OCI-LY3 (cell line): ENCODE data around the gene GRB14.
"Not testable (repeated sequence)": the region's sequence is repeated elsewhere in the genome, so short reads cannot be mapped to it uniquely, and the experiment has no call there.

Source experiments
- EZH2phosphoT487 ChIP-seq: fragments of 200-600 bp; shearing (Covaris generic); IDR thresholded peaks from 2 replicates; pipeline ENCODE4 v1.6.1; 2018; ENCODE audit warnings: antibody characterized with exemption, mixed run types, low read depth
- TF ChIP-seq, protein P1 (sequence below): fragments of 200-600, 300-600 bp; sonication (generic); IDR thresholded peaks from 2 replicates; pipeline ENCODE4 v1.5.1; 2014; ENCODE audit warnings: antibody characterized with exemption, low read length, low read depth

DNA sequence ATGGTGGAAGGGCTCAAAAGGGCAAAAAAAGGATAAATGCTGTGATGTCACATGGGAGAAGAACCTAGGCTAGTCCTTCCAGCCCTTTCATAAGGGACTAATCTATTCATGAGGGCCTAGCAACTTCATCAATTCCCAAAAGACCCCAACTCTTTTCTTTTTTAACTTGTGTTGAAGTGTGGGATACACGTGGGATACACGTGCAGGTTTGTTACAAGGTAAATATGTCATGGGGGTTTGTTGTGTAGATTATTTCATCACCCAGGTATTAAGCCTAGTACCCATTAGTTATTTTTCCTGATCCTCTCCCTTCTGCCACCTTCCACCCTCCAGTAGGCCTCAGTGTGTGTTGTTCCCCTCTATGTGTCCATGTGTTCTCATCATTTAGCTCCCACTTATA is 156.2 kb downstream of the GRB14 start:
- TF ChIP-seq, protein P1, sequence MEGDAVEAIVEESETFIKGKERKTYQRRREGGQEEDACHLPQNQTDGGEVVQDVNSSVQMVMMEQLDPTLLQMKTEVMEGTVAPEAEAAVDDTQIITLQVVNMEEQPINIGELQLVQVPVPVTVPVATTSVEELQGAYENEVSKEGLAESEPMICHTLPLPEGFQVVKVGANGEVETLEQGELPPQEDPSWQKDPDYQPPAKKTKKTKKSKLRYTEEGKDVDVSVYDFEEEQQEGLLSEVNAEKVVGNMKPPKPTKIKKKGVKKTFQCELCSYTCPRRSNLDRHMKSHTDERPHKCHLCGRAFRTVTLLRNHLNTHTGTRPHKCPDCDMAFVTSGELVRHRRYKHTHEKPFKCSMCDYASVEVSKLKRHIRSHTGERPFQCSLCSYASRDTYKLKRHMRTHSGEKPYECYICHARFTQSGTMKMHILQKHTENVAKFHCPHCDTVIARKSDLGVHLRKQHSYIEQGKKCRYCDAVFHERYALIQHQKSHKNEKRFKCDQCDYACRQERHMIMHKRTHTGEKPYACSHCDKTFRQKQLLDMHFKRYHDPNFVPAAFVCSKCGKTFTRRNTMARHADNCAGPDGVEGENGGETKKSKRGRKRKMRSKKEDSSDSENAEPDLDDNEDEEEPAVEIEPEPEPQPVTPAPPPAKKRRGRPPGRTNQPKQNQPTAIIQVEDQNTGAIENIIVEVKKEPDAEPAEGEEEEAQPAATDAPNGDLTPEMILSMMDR = not testable (repeated sequence)
- TF ChIP-seq EZH2phosphoT487 = not testable (repeated sequence)
